ENCODE data around the gene GMDS.

The GMDS gene

DNA sequence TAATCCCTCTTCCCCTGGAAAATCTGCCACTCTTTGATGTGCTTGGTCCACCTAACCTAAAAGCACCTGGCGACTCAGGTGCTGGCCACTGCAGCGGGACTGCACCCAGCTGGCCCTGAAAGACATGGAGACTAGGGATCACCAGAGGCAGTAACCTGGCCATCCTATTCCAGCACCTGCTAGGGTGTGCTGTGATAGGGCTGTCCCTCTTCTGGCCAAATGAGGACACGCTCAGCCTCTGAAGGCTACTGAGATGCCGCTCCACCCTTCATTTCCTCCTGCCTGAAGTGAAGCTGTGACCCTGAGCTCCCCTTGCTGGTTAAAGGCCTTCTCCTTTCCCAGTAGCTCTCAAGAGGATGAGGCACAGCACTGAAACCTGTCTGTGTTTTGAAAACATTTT, 611.3 kb downstream of the GMDS start:
- TF ChIP-seq CTCF (IDR thresholded peaks at IDR 0.05; ENCODE audit: low read depth, low read length), result no peak
- DNase-seq (ENCODE audit: low read depth, low spot score), result no peak
- no peak overlapping the region for H3K4me3 ChIP-seq (ENCODE audit: low read depth, low read length)
- in situ Hi-C loops (cut with HindIII; ENCODE audit: low sequenced_read_pairs), result no loop called here

DNA sequence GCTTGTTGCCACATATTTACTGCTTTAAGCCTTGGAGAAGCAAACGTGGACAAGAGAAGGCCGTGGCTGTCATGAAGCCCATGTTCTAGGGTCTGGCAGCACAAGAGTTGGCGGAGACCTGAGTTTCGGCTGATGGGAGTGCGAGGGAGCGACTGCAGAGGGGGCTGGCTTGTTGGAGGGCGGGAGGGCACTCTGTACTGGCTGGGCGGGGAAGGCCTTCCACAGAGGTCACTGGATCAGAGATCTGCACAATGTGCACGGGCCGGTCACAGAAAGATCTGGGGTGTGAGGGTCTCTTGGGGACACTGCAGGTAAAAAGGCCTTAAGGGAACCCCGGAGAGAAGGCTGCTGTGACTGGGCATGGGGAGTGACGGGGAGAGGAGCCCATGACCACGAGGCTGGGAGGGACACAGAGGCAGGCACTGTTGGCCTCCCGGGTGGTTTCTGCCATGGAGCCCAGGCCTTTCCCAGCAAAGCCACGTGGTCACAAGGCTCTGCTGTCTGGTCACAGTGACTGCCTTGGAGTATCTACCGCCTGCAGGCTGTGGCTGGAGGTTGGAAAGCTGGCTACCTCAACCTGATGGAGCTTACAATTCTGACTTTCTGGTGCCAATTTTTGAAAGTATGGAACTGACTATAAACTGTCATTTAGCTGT, 611.9 kb downstream of the GMDS start:
- H3K4me3 ChIP-seq (ENCODE audit: low read depth, low read length), result no peak overlapping the region
- in situ Hi-C loops (cut with HindIII; ENCODE audit: low sequenced_read_pairs), result no loop called here
- TF ChIP-seq CTCF (IDR thresholded peaks at IDR 0.05; ENCODE audit: low read depth, low read length), result no peak
- DNase-seq (ENCODE audit: low read depth, low spot score), result no peak

- no peak overlapping the region for H3K4me3 ChIP-seq (ENCODE audit: low read depth, low read length)
Measured at GRCh38 chr6:1631251-1631650, 614.2 kb downstream of the GMDS start.

DNA sequence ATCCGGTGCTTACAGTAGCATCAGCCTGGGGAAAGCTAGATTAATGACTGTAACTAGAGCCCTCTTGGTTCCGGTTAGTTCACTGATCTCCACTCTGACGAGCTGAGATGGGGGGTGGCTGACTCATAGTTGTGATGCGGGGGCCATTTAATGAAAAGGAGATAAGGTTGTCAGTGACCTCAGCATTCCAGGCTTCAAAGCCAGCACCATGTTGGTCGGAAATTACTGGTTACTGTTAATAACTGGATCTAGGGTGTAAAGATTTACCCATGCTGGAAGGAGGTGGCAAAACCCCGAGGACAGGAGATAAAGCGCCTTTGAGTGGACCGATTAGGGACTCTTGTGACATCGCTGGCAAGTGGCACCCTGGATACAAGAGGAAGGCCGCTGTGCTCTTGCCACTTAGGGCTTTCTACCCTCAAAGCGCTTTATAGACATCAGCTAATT, 614.6 kb downstream of the GMDS start:
- no peak for TF ChIP-seq CTCF (IDR thresholded peaks at IDR 0.05; ENCODE audit: low read depth, low read length)
- in situ Hi-C loops (cut with HindIII; ENCODE audit: low sequenced_read_pairs), result no loop called here
- no peak overlapping the region for H3K4me3 ChIP-seq (ENCODE audit: low read depth, low read length)
- peak; percentile 32 for DNase-seq (ENCODE audit: low read depth, low spot score)

More at GRCh38 chr6:1631251-1631650, 614.2 kb downstream of the GMDS start:
- DNase-seq (ENCODE audit: low read depth, low spot score), result no peak
- in situ Hi-C loops (cut with HindIII; ENCODE audit: low sequenced_read_pairs), result no loop called here
- TF ChIP-seq CTCF (IDR thresholded peaks at IDR 0.05; ENCODE audit: low read depth, low read length), result no peak

- in situ Hi-C loops (cut with HindIII; ENCODE audit: low sequenced_read_pairs), result no loop called here
- no peak for DNase-seq (ENCODE audit: low read depth, low spot score)
- H3K4me3 ChIP-seq (ENCODE audit: low read depth, low read length), result no peak overlapping the region
- no peak for TF ChIP-seq CTCF (IDR thresholded peaks at IDR 0.05; ENCODE audit: low read depth, low read length)
Measured at GRCh38 chr6:1630212-1630770, 615.1 kb downstream of the GMDS start.

DNA sequence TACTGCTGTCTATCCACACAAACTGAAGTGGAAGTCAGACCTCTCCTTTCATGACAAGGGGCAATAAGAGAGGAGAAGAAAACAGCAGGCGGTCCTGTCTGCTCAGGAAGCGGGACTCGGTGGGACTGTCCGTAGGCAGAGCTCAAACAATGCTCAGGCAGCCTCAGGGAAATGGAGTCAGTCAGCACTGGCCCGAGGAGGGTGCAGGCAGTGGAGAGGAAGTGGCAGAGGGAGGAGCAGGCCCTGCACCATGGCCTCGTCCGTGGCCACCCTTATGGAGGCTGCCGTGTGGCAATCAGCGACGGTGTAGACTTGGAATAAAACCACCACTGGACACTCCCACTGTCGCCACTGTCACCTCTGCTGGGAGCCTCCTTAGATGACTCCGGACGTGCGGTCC, 616.1 kb downstream of the GMDS start:
- DNase-seq (ENCODE audit: low read depth, low spot score), result no peak
- in situ Hi-C loops (cut with HindIII; ENCODE audit: low sequenced_read_pairs), result no loop called here
- TF ChIP-seq CTCF (IDR thresholded peaks at IDR 0.05; ENCODE audit: low read depth, low read length), result no peak
- H3K4me3 ChIP-seq (ENCODE audit: low read depth, low read length), result no peak overlapping the region
